ENCODE results near the gene AFF1. TPM values are rescaled to one million over a fixed set of nuclear protein-coding genes. Genes with fewer than 3 reads are reported as not detected.

The AFF1 gene
- total and polyA plus RNA-seq, 2 donors from 2014 or later, result 13.4 to 187 TPM

GRCh38 chr4:87100168-87100567 is 165.4 kb downstream of the AFF1 start:
- Histone ChIP-seq H3K4me1 (ENCODE audit: control insufficient read depth in 2 of 3, insufficient read depth in 2 of 3, low read depth in 1 of 3, low read length in 3 of 3) (peaks cover 0 to 6% (median 4%) of the 10 kb centered on the region in 3 donors), H3K27ac (ENCODE audit: low read depth in 2 of 2, low read length in 2 of 2) (no peak overlapping the region), H3K9me3 (ENCODE audit: control insufficient read depth in 2 of 3, insufficient read depth in 1 of 3, low read length in 3 of 3) (no peaks in the 10 kb centered on the region), H3K9ac (ENCODE audit: low read length in 3 of 3) (no peak overlapping the region), H3K36me3 (ENCODE audit: control insufficient read depth in 2 of 3, insufficient read depth in 3 of 3, low read length in 3 of 3) (peaks cover 0 to 17% (median 0%) of the 10 kb centered on the region in 3 donors), H3K27me3 (ENCODE audit: control insufficient read depth, insufficient read depth, low read length) (no peaks in the 10 kb centered on the region), H3K4me3 (ENCODE audit: low read length in 3 of 3) (no peak overlapping the region)
- no peak for DNase-seq
- TF ChIP-seq, protein P1, sequence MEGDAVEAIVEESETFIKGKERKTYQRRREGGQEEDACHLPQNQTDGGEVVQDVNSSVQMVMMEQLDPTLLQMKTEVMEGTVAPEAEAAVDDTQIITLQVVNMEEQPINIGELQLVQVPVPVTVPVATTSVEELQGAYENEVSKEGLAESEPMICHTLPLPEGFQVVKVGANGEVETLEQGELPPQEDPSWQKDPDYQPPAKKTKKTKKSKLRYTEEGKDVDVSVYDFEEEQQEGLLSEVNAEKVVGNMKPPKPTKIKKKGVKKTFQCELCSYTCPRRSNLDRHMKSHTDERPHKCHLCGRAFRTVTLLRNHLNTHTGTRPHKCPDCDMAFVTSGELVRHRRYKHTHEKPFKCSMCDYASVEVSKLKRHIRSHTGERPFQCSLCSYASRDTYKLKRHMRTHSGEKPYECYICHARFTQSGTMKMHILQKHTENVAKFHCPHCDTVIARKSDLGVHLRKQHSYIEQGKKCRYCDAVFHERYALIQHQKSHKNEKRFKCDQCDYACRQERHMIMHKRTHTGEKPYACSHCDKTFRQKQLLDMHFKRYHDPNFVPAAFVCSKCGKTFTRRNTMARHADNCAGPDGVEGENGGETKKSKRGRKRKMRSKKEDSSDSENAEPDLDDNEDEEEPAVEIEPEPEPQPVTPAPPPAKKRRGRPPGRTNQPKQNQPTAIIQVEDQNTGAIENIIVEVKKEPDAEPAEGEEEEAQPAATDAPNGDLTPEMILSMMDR (IDR thresholded peaks at IDR 0.05; ENCODE audit: borderline replicate concordance, extremely low read depth, insufficient read depth), result no peak
- FAIRE-seq, result no peak
- intact Hi-C loops (cut with DNase I), result no loop called here

DNA sequence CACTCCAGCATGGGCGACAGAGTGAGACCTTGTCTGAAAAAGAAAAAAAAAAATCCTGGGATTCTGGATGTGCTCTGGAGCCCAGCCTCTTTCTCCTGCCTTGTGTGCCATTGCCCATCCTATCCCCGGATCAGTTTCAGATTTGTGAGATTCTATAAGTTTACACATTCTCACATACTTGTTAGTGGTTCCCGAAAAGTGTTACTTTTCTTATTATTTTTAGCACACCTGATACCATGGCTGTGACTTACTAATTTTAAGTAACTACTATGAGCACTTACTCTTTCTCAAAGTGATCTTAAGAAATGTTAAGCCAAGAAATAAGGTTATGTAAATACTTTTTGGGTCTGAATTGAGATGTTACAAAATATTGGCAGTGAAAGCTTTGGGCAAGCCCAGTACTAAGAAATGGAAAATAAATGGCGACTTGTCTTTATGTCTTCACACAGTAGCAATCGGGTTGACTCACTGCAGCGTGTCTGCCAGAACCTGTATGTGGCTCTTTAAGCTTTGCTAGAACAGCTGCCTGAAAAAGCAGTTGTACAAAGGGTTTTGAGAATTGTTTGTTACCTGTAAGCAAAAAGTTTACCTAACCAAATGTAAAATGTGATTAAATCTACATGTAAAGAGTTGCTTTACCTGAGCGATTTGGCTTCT is 166.9 kb downstream of the AFF1 start:
- DNase-seq (no peak), FAIRE-seq (no peak)
- H3K4me1 ChIP-seq (ENCODE audit: control insufficient read depth in 2 of 3, insufficient read depth in 2 of 3, low read depth in 1 of 3, low read length in 3 of 3), result peaks cover 0 to 6% (median 5%) of the 10 kb centered on the region in 3 donors
- H3K4me3 ChIP-seq (ENCODE audit: low read length in 3 of 3), result no peak overlapping the region
- H3K27ac ChIP-seq (ENCODE audit: low read depth in 2 of 2, low read length in 2 of 2), result no peak overlapping the region
- TF ChIP-seq, protein P1 (IDR thresholded peaks at IDR 0.05; ENCODE audit: borderline replicate concordance, extremely low read depth, insufficient read depth), result no peak
- no peaks in the 10 kb centered on the region for H3K9me3 ChIP-seq (ENCODE audit: control insufficient read depth in 2 of 3, insufficient read depth in 1 of 3, low read length in 3 of 3)
- intact Hi-C loops (cut with DNase I), result no loop called here
- H3K9ac ChIP-seq (ENCODE audit: low read length in 3 of 3), result no peak overlapping the region
- H3K27me3 ChIP-seq (ENCODE audit: control insufficient read depth, insufficient read depth, low read length), result no peaks in the 10 kb centered on the region
- peaks cover 0 to 24% (median 0%) of the 10 kb centered on the region in 3 donors for H3K36me3 ChIP-seq (ENCODE audit: control insufficient read depth in 2 of 3, insufficient read depth in 3 of 3, low read length in 3 of 3)

GRCh38 chr4:87103086-87103485 is 168.3 kb downstream of the AFF1 start:
- intact Hi-C loops (cut with DNase I), result no loop called here
- DNase-seq (no peak), FAIRE-seq (no peak)
- H3K36me3 ChIP-seq (ENCODE audit: control insufficient read depth in 2 of 3, insufficient read depth in 3 of 3, low read length in 3 of 3), result peaks cover 0 to 27% (median 0%) of the 10 kb centered on the region in 3 donors
- peaks cover 0 to 14% (median 4%) of the 10 kb centered on the region in 3 donors for H3K4me1 ChIP-seq (ENCODE audit: control insufficient read depth in 2 of 3, insufficient read depth in 2 of 3, low read depth in 1 of 3, low read length in 3 of 3)
- no peaks in the 10 kb centered on the region for H3K9me3 ChIP-seq (ENCODE audit: control insufficient read depth in 2 of 3, insufficient read depth in 1 of 3, low read length in 3 of 3)
- peak overlapping the region; percentile 37 to 52 for H3K27ac ChIP-seq (ENCODE audit: low read depth in 2 of 2, low read length in 2 of 2)
- TF ChIP-seq, protein P1 (IDR thresholded peaks at IDR 0.05; ENCODE audit: borderline replicate concordance, extremely low read depth, insufficient read depth), result no peak
- no peak overlapping the region for H3K4me3 ChIP-seq (ENCODE audit: low read length in 3 of 3)
- H3K9ac ChIP-seq (ENCODE audit: low read length in 3 of 3), result no peak overlapping the region
- H3K27me3 ChIP-seq (ENCODE audit: control insufficient read depth, insufficient read depth, low read length), result no peaks in the 10 kb centered on the region
